Activated naive CD8-positive, alpha-beta T cell treated with anti-CD3 and anti-CD28 coated beads, Interleukin-2, amount 50 U/mL, for 24 hours (primary cell): ENCODE measurements around the gene DLG2.

Experiments
- ATAC-seq: fragments of 150-1000 bp; cut with Tn5 transposase; one replicate; pipeline ENCODE4 v1.10.0; 2021
- DNase-seq: peaks from one replicate; pipeline ENCODE4 v3.0.0; 2021
- H3K27ac Mint-ChIP-seq: one replicate; pipeline ENCODE4 v1.8.0; 2021; ENCODE audit warnings: mild to moderate bottlenecking, mixed read lengths
- H3K27me3 Mint-ChIP-seq: one replicate; pipeline ENCODE4 v1.8.0; 2021; ENCODE audit warnings: mixed read lengths
- H3K36me3 Mint-ChIP-seq: one replicate; pipeline ENCODE4 v1.8.0; 2021; ENCODE audit warnings: low read depth, mixed read lengths
- H3K4me1 Mint-ChIP-seq: one replicate; pipeline ENCODE4 v1.8.0; 2021; ENCODE audit warnings: mixed read lengths
- H3K4me3 Mint-ChIP-seq: one replicate; pipeline ENCODE4 v1.8.0; 2021; ENCODE audit warnings: mild to moderate bottlenecking, moderate library complexity, mixed read lengths
- H3K9me3 Mint-ChIP-seq: one replicate; pipeline ENCODE4 v1.8.0; 2021; ENCODE audit warnings: mixed read lengths

Gene DLG2

DNA sequence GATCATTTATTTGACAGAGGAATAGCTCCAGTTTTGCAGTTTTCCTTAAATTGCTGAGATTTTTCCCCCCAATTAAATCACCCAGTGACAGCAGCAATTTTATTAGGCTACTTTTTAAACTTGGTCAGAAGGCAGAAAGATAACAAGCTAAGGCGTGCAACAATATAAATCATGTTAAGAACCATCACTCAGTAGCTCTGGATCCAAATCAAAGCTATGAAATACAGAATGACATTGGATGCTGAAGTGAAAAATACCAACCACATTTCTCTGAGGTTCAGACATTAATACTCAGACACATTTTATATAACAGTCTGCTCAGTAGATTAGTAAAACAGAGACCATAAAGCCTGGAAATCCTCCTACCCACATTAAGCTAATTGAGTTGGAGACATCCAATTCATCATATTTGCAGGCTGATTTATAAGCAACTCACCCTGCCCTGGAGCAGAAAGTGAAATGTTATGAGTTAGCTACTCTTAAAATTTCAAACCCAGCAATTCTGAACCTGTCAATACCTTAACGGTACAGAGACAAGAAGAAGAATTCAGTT, 1108.4 kb downstream of the DLG2 start:
- Mint-ChIP-seq H3K27ac (no peak overlapping the region), H3K27me3 (no peaks in the 10 kb centered on the region), H3K4me1 (no peaks in the 10 kb centered on the region), H3K36me3 (no peaks in the 10 kb centered on the region), H3K9me3 (peaks cover 5% of the 10 kb centered on the region), H3K4me3 (no peak overlapping the region)
- no peak for ATAC-seq
- DNase-seq: no peak

DNA sequence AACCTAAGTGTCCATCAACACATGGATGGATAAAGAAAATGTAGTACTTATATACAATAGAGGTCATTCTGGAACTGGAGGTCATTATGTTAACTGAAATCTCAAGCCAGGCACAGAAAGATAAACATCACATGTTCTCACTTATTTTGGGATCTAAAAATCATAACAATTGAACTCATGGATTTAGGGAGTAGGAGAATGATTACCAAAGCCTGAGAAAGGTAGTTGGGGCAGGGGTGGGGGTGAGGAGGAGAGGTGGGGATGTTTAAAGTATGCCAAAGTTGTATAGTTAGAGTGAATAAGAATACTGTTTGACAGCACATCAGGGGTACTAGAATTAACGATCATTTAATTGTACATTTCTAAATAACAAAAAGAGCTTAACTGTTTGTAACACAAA, 1112.7 kb downstream of the DLG2 start:
- H3K4me3 Mint-ChIP-seq: no peak overlapping the region
- H3K27ac Mint-ChIP-seq: no peak overlapping the region
- H3K27me3 Mint-ChIP-seq: no peaks in the 10 kb centered on the region
- H3K36me3 Mint-ChIP-seq: no peaks in the 10 kb centered on the region
- no peak for DNase-seq
- ATAC-seq: no peak
- H3K4me1 Mint-ChIP-seq: no peaks in the 10 kb centered on the region
- peaks cover 5% of the 10 kb centered on the region for H3K9me3 Mint-ChIP-seq

DNA sequence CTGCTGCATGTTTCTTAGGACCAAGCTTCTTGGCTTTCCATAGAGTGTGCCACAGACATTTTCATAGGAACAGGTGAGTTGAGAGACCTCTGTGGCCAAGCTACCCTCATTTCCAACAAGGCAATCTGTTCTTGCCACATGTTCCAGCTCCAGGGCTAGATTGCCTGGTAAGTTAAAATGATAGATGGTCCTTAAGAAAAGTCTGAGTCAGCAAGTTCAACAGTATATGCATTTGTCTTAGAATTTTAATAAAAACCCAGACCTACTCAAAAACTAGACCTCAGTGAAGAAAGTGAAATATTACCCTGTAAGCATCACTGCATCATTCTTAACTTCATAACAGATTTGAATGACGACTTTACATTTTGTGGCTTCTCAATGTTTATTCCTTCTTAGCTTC, 1123.6 kb downstream of the DLG2 start:
- H3K27ac Mint-ChIP-seq: no peak overlapping the region
- ATAC-seq (no peak), DNase-seq (no peak)
- no peaks in the 10 kb centered on the region for H3K36me3 Mint-ChIP-seq
- H3K4me3 Mint-ChIP-seq: no peak overlapping the region
- no peaks in the 10 kb centered on the region for H3K27me3 Mint-ChIP-seq
- H3K4me1 Mint-ChIP-seq: no peaks in the 10 kb centered on the region
- H3K9me3 Mint-ChIP-seq: peaks cover 4% of the 10 kb centered on the region

GRCh38 chr11:84501750-84502149, 1125.4 kb downstream of the DLG2 start:
- Mint-ChIP-seq H3K27me3 (no peaks in the 10 kb centered on the region), H3K27ac (no peak overlapping the region), H3K4me3 (no peak overlapping the region), H3K9me3 (no peaks in the 10 kb centered on the region), H3K36me3 (no peaks in the 10 kb centered on the region), H3K4me1 (no peaks in the 10 kb centered on the region)
- no peak for ATAC-seq
- no peak for DNase-seq

DNA sequence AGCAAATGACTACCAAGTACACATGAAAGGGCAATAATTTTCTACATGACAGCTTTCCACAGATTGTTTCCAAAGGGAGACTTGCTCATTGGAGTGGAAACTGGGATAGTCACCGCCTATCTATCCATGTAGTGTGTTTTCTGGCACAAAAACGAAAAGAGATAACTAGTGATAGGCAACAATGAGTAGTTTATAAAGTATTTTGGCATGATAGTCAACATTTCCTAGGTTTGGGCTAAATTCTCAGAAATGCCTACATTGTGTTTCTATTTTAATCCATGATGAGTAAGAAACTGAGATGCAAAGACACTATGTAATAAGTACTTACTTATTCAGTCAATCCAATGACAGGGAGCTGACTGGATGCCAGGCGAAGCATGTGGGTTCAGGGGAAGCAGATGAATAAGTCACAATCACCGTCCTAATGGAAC, 1129.1 kb downstream of the DLG2 start:
- Mint-ChIP-seq H3K36me3 (no peaks in the 10 kb centered on the region), H3K9me3 (peaks cover 5% of the 10 kb centered on the region), H3K4me3 (no peak overlapping the region), H3K27ac (no peak overlapping the region), H3K4me1 (no peaks in the 10 kb centered on the region), H3K27me3 (no peaks in the 10 kb centered on the region)
- DNase-seq (no peak), ATAC-seq (no peak)

DNA sequence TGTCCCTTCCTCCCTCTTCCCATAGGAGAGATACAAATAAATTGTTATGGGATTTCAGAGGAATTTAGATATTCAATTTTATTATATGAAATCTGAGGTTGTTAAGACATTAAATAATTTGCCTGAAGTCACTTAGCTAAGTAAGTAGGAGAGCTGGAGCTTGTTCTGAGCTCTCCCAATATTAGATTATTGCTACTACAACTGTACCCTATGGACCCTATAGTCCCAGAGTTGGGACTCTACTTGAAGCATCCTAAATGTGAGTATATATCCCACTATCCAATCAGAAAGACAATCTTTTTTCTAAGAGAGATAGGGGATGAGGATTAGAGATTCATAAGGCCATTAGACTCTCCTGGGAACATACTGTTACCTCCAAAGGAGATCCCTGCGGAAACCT, 1130.0 kb downstream of the DLG2 start:
- peaks cover 5% of the 10 kb centered on the region for H3K9me3 Mint-ChIP-seq
- H3K27me3 Mint-ChIP-seq: no peaks in the 10 kb centered on the region
- H3K4me1 Mint-ChIP-seq: no peaks in the 10 kb centered on the region
- H3K36me3 Mint-ChIP-seq: no peaks in the 10 kb centered on the region
- ATAC-seq (no peak), DNase-seq (no peak)
- no peak overlapping the region for H3K27ac Mint-ChIP-seq
- no peak overlapping the region for H3K4me3 Mint-ChIP-seq

DNA sequence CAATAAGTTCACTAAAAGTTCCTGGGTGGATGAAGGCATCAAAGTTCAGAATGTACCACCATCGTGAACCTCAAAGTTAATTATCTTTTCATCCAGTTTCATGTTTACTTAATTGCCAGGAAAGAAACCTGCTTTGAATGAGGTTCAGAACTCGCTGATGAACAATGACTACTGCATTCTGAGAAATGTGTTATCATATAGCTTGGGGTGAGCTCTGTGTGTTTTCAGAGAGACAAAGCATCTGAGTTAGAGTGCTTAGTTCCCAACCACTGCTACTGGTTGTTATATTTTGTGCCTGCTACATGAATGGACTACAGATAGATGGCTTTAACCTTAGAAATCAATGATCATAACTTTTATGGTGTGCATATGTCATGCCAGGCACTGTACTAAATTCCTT, 1131.0 kb downstream of the DLG2 start:
- H3K4me1 Mint-ChIP-seq: no peaks in the 10 kb centered on the region
- ATAC-seq: no peak

GRCh38 chr11:84480131-84480530, 1147.0 kb downstream of the DLG2 start:
- Mint-ChIP-seq H3K4me1 (no peaks in the 10 kb centered on the region), H3K9me3 (peaks cover 4% of the 10 kb centered on the region), H3K27ac (no peak overlapping the region), H3K36me3 (no peaks in the 10 kb centered on the region), H3K4me3 (no peak overlapping the region), H3K27me3 (no peaks in the 10 kb centered on the region)
- no peak for DNase-seq
- ATAC-seq: no peak

More for the DNA sequence above, 1131.0 kb downstream of the DLG2 start:
- Mint-ChIP-seq H3K27me3 (no peaks in the 10 kb centered on the region), H3K36me3 (no peaks in the 10 kb centered on the region), H3K4me3 (no peak overlapping the region), H3K27ac (no peak overlapping the region), H3K9me3 (peaks cover 5% of the 10 kb centered on the region)
- no peak for DNase-seq

- Mint-ChIP-seq H3K9me3 (no peaks in the 10 kb centered on the region), H3K4me1 (no peaks in the 10 kb centered on the region), H3K27me3 (no peaks in the 10 kb centered on the region), H3K36me3 (no peaks in the 10 kb centered on the region), H3K27ac (no peak overlapping the region), H3K4me3 (no peak overlapping the region)
- ATAC-seq (no peak), DNase-seq (no peak)
Observed at GRCh38 chr11:84476581-84476980, 1150.6 kb downstream of the DLG2 start.

DNA sequence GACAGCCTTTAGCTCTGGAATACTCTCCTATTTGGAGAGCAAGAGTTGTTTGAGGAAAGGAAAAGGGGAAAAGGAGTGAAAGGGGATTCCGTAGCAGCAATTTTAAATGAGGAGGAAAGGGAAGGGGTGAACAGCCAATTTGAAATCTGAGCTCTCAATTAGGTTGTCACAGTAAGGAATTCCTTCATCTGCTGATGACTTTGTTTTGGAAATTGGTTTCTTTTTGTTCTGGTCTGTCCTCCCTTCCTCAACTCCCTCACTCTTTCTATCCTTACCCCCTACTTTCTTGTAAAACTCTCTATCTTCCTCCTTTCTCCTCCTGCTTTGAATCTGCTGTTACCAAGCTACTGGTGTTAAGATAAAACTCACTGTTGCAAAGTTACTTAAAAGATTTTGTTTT, 1155.6 kb downstream of the DLG2 start:
- Mint-ChIP-seq H3K36me3 (no peaks in the 10 kb centered on the region), H3K27ac (no peak overlapping the region), H3K4me1 (no peaks in the 10 kb centered on the region), H3K27me3 (no peaks in the 10 kb centered on the region), H3K4me3 (no peak overlapping the region), H3K9me3 (peaks cover 3% of the 10 kb centered on the region)
- ATAC-seq (no peak), DNase-seq (no peak)

DNA sequence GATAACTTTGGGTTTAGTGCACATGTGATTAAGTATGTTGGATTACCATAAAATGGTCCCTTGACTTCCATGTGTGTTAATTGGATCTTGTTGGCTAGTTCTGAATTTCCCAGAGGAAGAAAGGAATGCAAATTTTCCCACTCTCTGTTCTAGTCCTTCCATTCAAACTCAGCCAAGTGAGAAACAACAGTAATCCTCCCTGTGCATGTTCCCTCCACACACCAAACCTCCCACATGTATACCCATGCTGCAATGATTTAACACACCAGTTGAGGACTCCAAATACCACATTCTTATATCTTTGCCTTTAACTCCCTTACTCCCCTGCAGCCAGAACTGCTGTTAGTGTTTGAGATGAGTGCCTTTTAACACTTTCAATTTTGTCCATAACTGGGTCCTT, 1158.9 kb downstream of the DLG2 start:
- Mint-ChIP-seq H3K4me1 (no peaks in the 10 kb centered on the region), H3K27ac (no peak overlapping the region), H3K36me3 (no peaks in the 10 kb centered on the region), H3K9me3 (peaks cover 3% of the 10 kb centered on the region), H3K27me3 (no peaks in the 10 kb centered on the region), H3K4me3 (no peak overlapping the region)
- no peak for ATAC-seq
- no peak for DNase-seq

DNA sequence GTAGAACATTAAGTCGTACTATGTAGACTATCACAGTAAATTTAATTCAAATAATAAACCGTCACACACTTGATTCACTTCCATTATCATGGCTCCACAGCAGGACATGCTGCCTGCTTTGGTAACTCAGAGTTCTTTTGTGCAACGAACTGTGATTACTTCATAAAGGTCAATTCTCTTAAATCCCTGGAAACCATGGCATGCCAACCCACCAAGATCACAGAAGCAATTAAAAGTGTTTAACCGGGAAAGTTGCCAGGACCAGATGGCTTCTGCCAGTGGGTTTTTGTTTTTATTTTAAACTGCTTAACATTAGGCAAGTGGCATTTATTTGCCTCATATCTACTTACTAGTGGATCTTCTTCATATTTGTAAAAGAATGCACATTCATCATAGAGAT, 1162.1 kb downstream of the DLG2 start:
- ATAC-seq (no peak), DNase-seq (no peak)
- H3K4me1 Mint-ChIP-seq: no peaks in the 10 kb centered on the region
- no peak overlapping the region for H3K27ac Mint-ChIP-seq
- H3K27me3 Mint-ChIP-seq: no peaks in the 10 kb centered on the region
- H3K4me3 Mint-ChIP-seq: no peak overlapping the region
- H3K9me3 Mint-ChIP-seq: peaks cover 2% of the 10 kb centered on the region
- H3K36me3 Mint-ChIP-seq: no peaks in the 10 kb centered on the region

- H3K36me3 Mint-ChIP-seq: no peaks in the 10 kb centered on the region
- no peaks in the 10 kb centered on the region for H3K27me3 Mint-ChIP-seq
- ATAC-seq: no peak
- no peak overlapping the region for H3K4me3 Mint-ChIP-seq
- H3K27ac Mint-ChIP-seq: no peak overlapping the region
- no peaks in the 10 kb centered on the region for H3K4me1 Mint-ChIP-seq
- no peak for DNase-seq
- peaks cover 5% of the 10 kb centered on the region for H3K9me3 Mint-ChIP-seq
Observed at GRCh38 chr11:84455691-84456090, 1171.5 kb downstream of the DLG2 start.

DNA sequence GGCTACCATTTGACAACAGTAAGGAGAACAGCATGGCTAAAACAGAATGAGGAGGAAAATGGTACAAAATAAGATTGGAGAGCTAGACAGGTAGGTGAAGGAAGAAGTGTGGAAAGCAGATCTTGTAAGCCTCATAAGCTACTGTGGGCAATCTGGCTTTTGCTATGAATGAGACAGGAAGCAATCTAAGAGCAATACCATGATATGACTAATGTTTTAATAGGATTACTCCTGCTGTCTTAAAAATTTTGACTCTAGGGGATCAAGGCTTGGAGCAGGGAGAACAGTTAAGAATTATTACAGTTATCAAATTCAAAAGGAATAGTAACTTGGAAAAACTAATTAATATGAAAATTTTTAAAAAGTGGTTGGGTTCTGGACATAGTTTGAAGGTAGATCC, 1174.9 kb downstream of the DLG2 start:
- DNase-seq (no peak), ATAC-seq (no peak)
- no peaks in the 10 kb centered on the region for H3K4me1 Mint-ChIP-seq
- peaks cover 5% of the 10 kb centered on the region for H3K9me3 Mint-ChIP-seq
- no peaks in the 10 kb centered on the region for H3K27me3 Mint-ChIP-seq
- H3K4me3 Mint-ChIP-seq: no peak overlapping the region
- H3K36me3 Mint-ChIP-seq: no peaks in the 10 kb centered on the region
- no peak overlapping the region for H3K27ac Mint-ChIP-seq

DNA sequence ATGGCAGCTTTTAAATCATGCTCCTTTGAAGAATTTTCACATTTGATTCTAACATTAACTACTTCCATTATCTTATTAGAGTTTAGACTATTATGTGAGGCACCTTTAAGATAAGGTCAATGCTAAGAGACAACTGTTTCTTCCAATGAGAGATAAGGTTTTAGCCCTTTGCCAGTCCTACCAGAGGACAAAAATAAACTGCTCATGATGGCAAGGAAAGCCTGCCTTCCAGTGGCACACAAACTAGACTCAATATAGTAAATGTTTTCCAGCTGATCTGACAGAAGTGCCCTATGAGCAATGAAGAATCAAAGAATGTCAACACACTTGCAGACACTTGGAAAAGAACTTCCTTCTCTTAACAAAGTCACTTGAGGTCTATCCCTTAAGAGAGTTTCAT, 1188.6 kb downstream of the DLG2 start:
- DNase-seq (no peak), ATAC-seq (no peak)
- no peak overlapping the region for H3K4me3 Mint-ChIP-seq
- peaks cover 3% of the 10 kb centered on the region for H3K27me3 Mint-ChIP-seq
- no peak overlapping the region for H3K27ac Mint-ChIP-seq
- no peaks in the 10 kb centered on the region for H3K4me1 Mint-ChIP-seq
- peaks cover 9% of the 10 kb centered on the region for H3K9me3 Mint-ChIP-seq
- no peaks in the 10 kb centered on the region for H3K36me3 Mint-ChIP-seq
